C4-2B (cell line): ENCODE measurements around the gene NBAS.

Source experiments
- H3K27ac ChIP-seq: fragments of 450-650 bp; 2 replicates; pipeline ENCODE4 v1.5.1; 2017
- CTCF ChIP-seq: fragments of 450-650 bp; conservative IDR thresholded peaks from 2 replicates; pipeline ENCODE4 v1.5.1; 2017; ENCODE audit warnings: mild to moderate bottlenecking
- ZFX ChIP-seq: fragments of 450-650 bp; IDR thresholded peaks from 2 replicates; pipeline ENCODE4 v1.6.1; 2017

The NBAS gene

GRCh38 chr2:15435474-15435873 is 125.7 kb downstream of the NBAS start:
- no peak overlapping the region for H3K27ac ChIP-seq
- TF ChIP-seq ZFX, result no peak
- TF ChIP-seq CTCF, result no peak

- no peak for TF ChIP-seq ZFX
- TF ChIP-seq CTCF, result no peak
- no peak overlapping the region for H3K27ac ChIP-seq
Measured at GRCh38 chr2:15432642-15433256, 128.4 kb downstream of the NBAS start.

- TF ChIP-seq CTCF, result no peak
- no peak for TF ChIP-seq ZFX
- no peak overlapping the region for H3K27ac ChIP-seq
Measured at GRCh38 chr2:15429032-15429431, 132.1 kb downstream of the NBAS start.

GRCh38 chr2:15427987-15428386 is 133.1 kb downstream of the NBAS start:
- TF ChIP-seq CTCF (no peak), ZFX (no peak)
- H3K27ac ChIP-seq, result no peak overlapping the region

GRCh38 chr2:15426606-15427005 is 134.5 kb downstream of the NBAS start:
- H3K27ac ChIP-seq, result no peak overlapping the region
- TF ChIP-seq ZFX (no peak), CTCF (no peak)

GRCh38 chr2:15425712-15426111 is 135.4 kb downstream of the NBAS start:
- H3K27ac ChIP-seq, result no peak overlapping the region
- no peak for TF ChIP-seq CTCF
- no peak for TF ChIP-seq ZFX

GRCh38 chr2:15421753-15422152 is 139.4 kb downstream of the NBAS start:
- no peak overlapping the region for H3K27ac ChIP-seq
- TF ChIP-seq CTCF (no peak), ZFX (no peak)
